Astrocyte of the spinal cord (primary cell): ENCODE measurements around the gene EEF2.
"Not testable (repeated sequence)": the region's sequence is repeated elsewhere in the genome, so short reads cannot be mapped to it uniquely, and the experiment has no call there.

Source experiments
- DNase-seq: peaks from one replicate; pipeline ENCODE4 v3.0.0; 2011; ENCODE audit warnings: low read depth, low spot score
- H3K4me3 ChIP-seq: 2 replicates; pipeline ENCODE4 v1.5.1; 2011; ENCODE audit warnings: low read depth, mild to moderate bottlenecking, low read length, moderate library complexity
- in situ Hi-C: cut with HindIII; loops from 2 replicates; pipeline ENCODE4 v1.10.0; 2017; ENCODE audit warnings: low sequenced_read_pairs
- TF ChIP-seq, protein P1 (sequence below): IDR thresholded peaks from 2 replicates; pipeline ENCODE4 v1.5.1; 2012; ENCODE audit warnings: low read depth, mild to moderate bottlenecking, low read length, inconsistent platforms

EEF2 gene

DNA sequence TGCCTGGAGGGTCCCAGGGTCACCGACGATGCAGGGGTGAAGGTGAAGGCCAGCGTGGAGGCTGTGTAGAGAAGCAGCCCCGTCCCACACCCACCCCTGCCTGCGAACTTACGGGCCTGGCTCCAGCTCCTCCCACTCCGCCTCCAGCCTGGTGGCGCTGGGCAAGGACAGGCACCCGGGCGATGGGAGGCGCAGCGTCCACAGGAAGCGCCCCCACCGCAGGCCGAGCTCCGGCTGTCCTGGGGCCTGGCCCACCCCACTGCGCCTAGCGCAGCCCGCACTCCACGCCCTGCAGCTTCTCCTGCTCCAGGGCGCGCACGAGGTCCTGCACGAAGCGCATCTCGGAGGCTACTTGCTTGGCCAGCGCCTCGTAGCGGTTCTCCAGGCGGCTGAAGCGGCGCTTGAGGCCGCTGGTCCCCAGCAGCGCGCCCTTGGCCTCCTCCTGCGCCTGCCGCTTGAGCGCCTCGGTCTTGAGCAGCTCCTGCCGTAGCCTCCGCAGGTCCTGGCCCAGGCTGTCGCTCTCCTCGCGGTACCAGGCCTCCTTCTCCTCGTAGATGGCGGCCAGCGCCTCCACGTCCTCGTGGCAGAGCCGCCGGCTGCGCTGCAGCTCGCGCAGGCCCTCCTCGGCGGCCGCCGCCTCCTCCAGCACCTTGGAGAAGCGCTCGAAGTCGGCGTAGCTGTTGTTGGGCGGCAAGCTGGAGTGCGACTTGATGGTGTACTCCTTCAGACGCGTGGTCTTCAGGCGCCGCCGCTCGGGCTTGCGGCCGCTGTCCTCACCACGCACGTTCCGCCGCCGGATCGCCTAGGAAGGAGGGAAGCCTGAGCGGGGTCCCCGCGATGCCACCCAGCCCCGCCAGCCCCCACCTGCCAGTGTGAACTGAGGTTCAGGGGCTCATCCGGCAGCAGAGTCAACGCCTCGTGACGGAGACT, 26.2 kb downstream of the EEF2 start:
- in situ Hi-C loops = no loop called here

GRCh38 chr19:3955688-3956087, 29.6 kb downstream of the EEF2 start:
- in situ Hi-C loops = no loop called here
- no peak overlapping the region for H3K4me3 ChIP-seq
- TF ChIP-seq, protein P1, sequence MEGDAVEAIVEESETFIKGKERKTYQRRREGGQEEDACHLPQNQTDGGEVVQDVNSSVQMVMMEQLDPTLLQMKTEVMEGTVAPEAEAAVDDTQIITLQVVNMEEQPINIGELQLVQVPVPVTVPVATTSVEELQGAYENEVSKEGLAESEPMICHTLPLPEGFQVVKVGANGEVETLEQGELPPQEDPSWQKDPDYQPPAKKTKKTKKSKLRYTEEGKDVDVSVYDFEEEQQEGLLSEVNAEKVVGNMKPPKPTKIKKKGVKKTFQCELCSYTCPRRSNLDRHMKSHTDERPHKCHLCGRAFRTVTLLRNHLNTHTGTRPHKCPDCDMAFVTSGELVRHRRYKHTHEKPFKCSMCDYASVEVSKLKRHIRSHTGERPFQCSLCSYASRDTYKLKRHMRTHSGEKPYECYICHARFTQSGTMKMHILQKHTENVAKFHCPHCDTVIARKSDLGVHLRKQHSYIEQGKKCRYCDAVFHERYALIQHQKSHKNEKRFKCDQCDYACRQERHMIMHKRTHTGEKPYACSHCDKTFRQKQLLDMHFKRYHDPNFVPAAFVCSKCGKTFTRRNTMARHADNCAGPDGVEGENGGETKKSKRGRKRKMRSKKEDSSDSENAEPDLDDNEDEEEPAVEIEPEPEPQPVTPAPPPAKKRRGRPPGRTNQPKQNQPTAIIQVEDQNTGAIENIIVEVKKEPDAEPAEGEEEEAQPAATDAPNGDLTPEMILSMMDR = no peak
- DNase-seq = no peak

More for the DNA sequence above, 26.2 kb downstream of the EEF2 start:
- TF ChIP-seq, protein P1 = no peak
- no peak for DNase-seq
- no peak overlapping the region for H3K4me3 ChIP-seq

- H3K4me3 ChIP-seq, DNase-seq, in situ Hi-C loops: not testable (repeated sequence)
Measured at GRCh38 chr19:3955276-3955675, 30.0 kb downstream of the EEF2 start.

GRCh38 chr19:3954107-3954506, 31.2 kb downstream of the EEF2 start:
- TF ChIP-seq, protein P1 = no peak
- DNase-seq = no peak
- H3K4me3 ChIP-seq = no peak overlapping the region
- in situ Hi-C loops = no loop called here

DNA sequence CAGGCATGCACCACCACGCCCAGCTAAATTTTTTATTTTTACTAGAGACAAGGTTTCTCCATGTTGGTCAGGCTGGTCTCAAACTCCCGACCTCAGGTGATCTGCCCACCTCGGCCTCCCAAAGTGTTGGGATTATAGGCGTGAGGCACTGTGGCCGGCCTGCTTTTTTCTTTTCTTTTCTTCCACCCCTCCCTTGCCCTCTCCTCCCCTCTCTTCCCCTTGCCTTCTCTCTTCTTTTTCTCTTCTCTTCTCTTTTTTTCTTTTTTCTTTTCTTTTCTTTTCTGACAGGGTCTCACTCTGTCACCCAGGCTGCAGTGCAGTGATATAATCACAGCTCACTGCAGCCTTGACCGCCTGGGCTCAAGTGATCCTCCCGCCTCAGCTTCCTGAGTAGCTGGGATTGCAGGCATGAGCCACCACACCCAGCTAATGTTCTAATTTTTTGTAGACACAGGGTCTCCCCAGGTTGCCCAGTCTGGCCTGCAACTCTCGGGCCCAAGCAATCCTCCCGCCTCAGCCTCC, 32.4 kb downstream of the EEF2 start:
- H3K4me3 ChIP-seq, DNase-seq, in situ Hi-C loops: not testable (repeated sequence)

- no peak for DNase-seq
- TF ChIP-seq, protein P1 = no peak
- H3K4me3 ChIP-seq = no peak overlapping the region
- in situ Hi-C loops = no loop called here
Measured at GRCh38 chr19:3950871-3951861, 34.1 kb downstream of the EEF2 start.

GRCh38 chr19:3949997-3950859, 35.0 kb downstream of the EEF2 start:
- TF ChIP-seq, protein P1 = no peak
- in situ Hi-C loops = no loop called here
- no peak for DNase-seq
- no peak overlapping the region for H3K4me3 ChIP-seq
